Keratinocyte (primary cell): Measurements from ENCODE around the gene FRA10AC1.

ENCODE experiments used
- EZH2 ChIP-seq: IDR thresholded peaks from one replicate; pipeline ENCODE4 v1.6.1; 2012; ENCODE audit warnings: inconsistent platforms, mild to moderate bottlenecking, low read length, moderate library complexity
- TF ChIP-seq, protein P1 (sequence below), 3 experiments: IDR thresholded peaks in 1 of 3; conservative IDR thresholded peaks in 1 of 3; optimal IDR thresholded peaks in 1 of 3; 2 replicates in 2 of 3; 3 replicates in 1 of 3; pipeline versions ENCODE3 to v1.5.1; 2011; ENCODE audit warnings: low read length in 3 of 3, mild to moderate bottlenecking in 3 of 3, moderate library complexity in 2 of 3, control low read depth in 1 of 3, inconsistent platforms in 1 of 3; ENCODE audit not compliant: insufficient read depth in 2 of 3; ENCODE audit errors: extremely low read depth in 1 of 3

DNA sequence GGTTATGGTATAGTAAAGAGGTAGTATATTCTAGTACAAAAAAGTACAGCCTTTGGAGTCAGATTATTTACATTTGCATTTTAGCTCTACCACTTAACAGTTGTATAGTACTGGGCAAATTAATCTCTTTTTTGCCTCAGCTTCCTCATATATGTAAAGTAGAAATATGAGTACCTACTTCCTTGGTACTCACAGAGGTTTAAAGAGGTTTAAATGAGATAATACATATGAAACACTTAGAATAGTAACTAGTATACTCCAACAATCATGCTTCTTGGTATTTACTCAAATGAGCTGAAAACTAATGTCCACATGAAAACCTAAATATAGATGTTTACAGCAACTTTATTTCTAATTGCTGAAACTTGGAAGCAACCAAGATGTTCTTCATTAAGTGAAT lies 14.7 kb downstream of the FRA10AC1 start:
- TF ChIP-seq, protein P1, sequence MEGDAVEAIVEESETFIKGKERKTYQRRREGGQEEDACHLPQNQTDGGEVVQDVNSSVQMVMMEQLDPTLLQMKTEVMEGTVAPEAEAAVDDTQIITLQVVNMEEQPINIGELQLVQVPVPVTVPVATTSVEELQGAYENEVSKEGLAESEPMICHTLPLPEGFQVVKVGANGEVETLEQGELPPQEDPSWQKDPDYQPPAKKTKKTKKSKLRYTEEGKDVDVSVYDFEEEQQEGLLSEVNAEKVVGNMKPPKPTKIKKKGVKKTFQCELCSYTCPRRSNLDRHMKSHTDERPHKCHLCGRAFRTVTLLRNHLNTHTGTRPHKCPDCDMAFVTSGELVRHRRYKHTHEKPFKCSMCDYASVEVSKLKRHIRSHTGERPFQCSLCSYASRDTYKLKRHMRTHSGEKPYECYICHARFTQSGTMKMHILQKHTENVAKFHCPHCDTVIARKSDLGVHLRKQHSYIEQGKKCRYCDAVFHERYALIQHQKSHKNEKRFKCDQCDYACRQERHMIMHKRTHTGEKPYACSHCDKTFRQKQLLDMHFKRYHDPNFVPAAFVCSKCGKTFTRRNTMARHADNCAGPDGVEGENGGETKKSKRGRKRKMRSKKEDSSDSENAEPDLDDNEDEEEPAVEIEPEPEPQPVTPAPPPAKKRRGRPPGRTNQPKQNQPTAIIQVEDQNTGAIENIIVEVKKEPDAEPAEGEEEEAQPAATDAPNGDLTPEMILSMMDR (optimal IDR thresholded peaks at IDR 0.05 in 1 of 3, IDR thresholded peaks at IDR 0.05 in 1 of 3, conservative IDR thresholded peaks at IDR 0.05 in 1 of 3; ENCODE audit: extremely low read depth in 1 of 3, insufficient read depth in 2 of 3, low read length in 3 of 3): no peak
- TF ChIP-seq EZH2: no peak
